Measurements from ENCODE around the gene CPEB4. TPM values are rescaled to one million over a fixed set of nuclear protein-coding genes. Genes with fewer than 3 reads are reported as not detected.

Gene CPEB4
- total RNA-seq, 1 experiment from 2014 or later = 86.7 TPM

DNA sequence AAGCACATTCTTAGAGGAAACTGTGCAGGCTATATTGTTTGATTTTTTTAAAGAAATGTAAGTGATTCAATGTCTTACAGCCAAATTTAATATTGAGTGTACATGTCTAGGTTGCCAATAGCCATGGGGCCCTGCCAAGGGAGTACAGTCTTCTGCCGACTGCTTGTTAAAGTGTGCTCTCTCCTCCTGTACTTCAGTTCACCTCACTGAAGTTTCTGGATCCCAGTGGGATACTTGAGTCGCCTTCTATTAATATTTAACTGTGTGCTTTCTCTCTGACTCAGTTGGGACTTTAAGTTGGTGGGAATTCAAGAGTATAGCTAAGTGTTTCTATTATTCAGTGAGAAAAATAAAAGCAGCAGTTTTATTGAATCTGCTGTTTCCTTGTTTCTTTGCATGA, 56.4 kb downstream of the CPEB4 start:
- H3K4me1 Mint-ChIP-seq (ENCODE audit: insufficient read depth, unreplicated experiment) = peaks cover 5% of the 10 kb centered on the region
- POLR2A ChIA-PET = interaction anchor here (3.1 kb wide), 1 partner anchor 19 kb away, joined by 17 read pairs; no protein-coding TSS in a partner anchor
- no peaks in the 10 kb centered on the region for H3K9me3 Mint-ChIP-seq (ENCODE audit: unreplicated experiment)
- TF ChIP-seq, protein P1, sequence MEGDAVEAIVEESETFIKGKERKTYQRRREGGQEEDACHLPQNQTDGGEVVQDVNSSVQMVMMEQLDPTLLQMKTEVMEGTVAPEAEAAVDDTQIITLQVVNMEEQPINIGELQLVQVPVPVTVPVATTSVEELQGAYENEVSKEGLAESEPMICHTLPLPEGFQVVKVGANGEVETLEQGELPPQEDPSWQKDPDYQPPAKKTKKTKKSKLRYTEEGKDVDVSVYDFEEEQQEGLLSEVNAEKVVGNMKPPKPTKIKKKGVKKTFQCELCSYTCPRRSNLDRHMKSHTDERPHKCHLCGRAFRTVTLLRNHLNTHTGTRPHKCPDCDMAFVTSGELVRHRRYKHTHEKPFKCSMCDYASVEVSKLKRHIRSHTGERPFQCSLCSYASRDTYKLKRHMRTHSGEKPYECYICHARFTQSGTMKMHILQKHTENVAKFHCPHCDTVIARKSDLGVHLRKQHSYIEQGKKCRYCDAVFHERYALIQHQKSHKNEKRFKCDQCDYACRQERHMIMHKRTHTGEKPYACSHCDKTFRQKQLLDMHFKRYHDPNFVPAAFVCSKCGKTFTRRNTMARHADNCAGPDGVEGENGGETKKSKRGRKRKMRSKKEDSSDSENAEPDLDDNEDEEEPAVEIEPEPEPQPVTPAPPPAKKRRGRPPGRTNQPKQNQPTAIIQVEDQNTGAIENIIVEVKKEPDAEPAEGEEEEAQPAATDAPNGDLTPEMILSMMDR (IDR thresholded peaks at IDR 0.05; ENCODE audit: unreplicated experiment) = no peak
- H3K4me3 Mint-ChIP-seq (ENCODE audit: unreplicated experiment) = no peak overlapping the region
- peaks cover 76% of the 10 kb centered on the region for H3K36me3 Mint-ChIP-seq (ENCODE audit: insufficient read depth, unreplicated experiment)
- CTCF ChIA-PET = no interaction called here
- H3K27ac Mint-ChIP-seq (ENCODE audit: low read depth, unreplicated experiment) = no peak overlapping the region
- DNase-seq (ENCODE audit: unreplicated experiment) = no peak
- intact Hi-C loops (cut with micrococcal nuclease) = no loop called here
- no TSS peak for BruUV-seq (replicated peaks)
- H3K27me3 Mint-ChIP-seq (ENCODE audit: insufficient read depth, unreplicated experiment) = no peaks in the 10 kb centered on the region

DNA sequence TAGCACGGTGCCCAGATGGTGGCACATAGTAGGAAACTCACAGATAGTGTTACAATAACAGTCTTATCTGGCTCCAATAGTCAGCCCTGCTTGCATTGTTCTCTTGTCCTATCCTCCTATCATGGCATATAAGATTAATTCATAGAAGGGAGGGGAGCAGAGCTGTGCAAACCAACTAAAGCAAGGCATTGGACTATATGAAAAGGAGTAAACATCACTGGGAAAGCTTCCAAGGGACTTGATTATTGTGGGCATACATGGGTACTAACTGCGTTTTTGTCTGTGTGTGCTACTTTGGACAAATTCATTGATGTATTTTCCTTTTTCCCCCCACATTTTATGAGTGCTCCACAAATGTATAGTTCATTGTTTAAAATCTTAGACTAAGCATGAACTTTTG, 57.0 kb downstream of the CPEB4 start:
- BruUV-seq (replicated peaks) = no TSS peak
- CTCF ChIA-PET = no interaction called here
- H3K27me3 Mint-ChIP-seq (ENCODE audit: insufficient read depth, unreplicated experiment) = no peaks in the 10 kb centered on the region
- intact Hi-C loops (cut with micrococcal nuclease) = no loop called here
- H3K9me3 Mint-ChIP-seq (ENCODE audit: unreplicated experiment) = no peaks in the 10 kb centered on the region
- no peak overlapping the region for H3K4me3 Mint-ChIP-seq (ENCODE audit: unreplicated experiment)
- H3K27ac Mint-ChIP-seq (ENCODE audit: low read depth, unreplicated experiment) = no peak overlapping the region
- POLR2A ChIA-PET = interaction anchor here (3.1 kb wide), 1 partner anchor 18 kb away, joined by 17 read pairs; no protein-coding TSS in a partner anchor
- peaks cover 76% of the 10 kb centered on the region for H3K36me3 Mint-ChIP-seq (ENCODE audit: insufficient read depth, unreplicated experiment)
- no peak for DNase-seq (ENCODE audit: unreplicated experiment)
- H3K4me1 Mint-ChIP-seq (ENCODE audit: insufficient read depth, unreplicated experiment) = peaks cover 5% of the 10 kb centered on the region
- TF ChIP-seq, protein P1 (IDR thresholded peaks at IDR 0.05; ENCODE audit: unreplicated experiment) = no peak

DNA sequence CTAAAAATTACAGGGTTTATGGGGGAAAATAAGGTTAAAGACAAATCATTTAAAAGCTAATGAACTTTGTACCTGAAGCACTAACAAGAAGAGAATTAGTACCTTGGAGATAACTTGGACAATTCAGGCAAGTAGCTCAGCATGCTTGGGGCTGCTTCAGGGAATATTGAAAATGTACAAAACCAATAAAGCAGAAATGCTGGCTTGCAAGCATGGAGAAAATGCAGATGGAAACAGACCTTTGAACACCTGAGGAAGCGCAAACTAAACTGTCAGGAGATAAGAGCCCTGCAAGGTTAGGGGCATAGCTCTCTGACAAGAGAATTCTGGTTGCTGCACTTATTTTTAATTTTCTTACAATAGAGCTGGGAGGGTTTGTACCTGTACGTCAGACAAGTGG, 58.2 kb downstream of the CPEB4 start:
- ChIA-PET POLR2A (interaction anchor here (0.6 to 1.7 kb wide), 6 partner anchors 8 to 1026 kb away, joined by 3 to 5 read pairs (median 4); partner anchors contain the start of gene BNIP1), CTCF (interaction anchor here (0.6 to 1.3 kb wide), 5 partner anchors 8 to 328 kb away, joined by 3 to 5 read pairs (median 3); no protein-coding TSS in a partner anchor)
- no peaks in the 10 kb centered on the region for H3K9me3 Mint-ChIP-seq (ENCODE audit: unreplicated experiment)
- H3K4me3 Mint-ChIP-seq (ENCODE audit: unreplicated experiment) = no peak overlapping the region
- intact Hi-C loops (cut with micrococcal nuclease) = no loop called here
- no peak for DNase-seq (ENCODE audit: unreplicated experiment)
- H3K4me1 Mint-ChIP-seq (ENCODE audit: insufficient read depth, unreplicated experiment) = peaks cover 5% of the 10 kb centered on the region
- peaks cover 81% of the 10 kb centered on the region for H3K36me3 Mint-ChIP-seq (ENCODE audit: insufficient read depth, unreplicated experiment)
- no TSS peak for BruUV-seq (replicated peaks)
- no peaks in the 10 kb centered on the region for H3K27me3 Mint-ChIP-seq (ENCODE audit: insufficient read depth, unreplicated experiment)
- TF ChIP-seq, protein P1 (IDR thresholded peaks at IDR 0.05; ENCODE audit: unreplicated experiment) = no peak
- H3K27ac Mint-ChIP-seq (ENCODE audit: low read depth, unreplicated experiment) = no peak overlapping the region

DNA sequence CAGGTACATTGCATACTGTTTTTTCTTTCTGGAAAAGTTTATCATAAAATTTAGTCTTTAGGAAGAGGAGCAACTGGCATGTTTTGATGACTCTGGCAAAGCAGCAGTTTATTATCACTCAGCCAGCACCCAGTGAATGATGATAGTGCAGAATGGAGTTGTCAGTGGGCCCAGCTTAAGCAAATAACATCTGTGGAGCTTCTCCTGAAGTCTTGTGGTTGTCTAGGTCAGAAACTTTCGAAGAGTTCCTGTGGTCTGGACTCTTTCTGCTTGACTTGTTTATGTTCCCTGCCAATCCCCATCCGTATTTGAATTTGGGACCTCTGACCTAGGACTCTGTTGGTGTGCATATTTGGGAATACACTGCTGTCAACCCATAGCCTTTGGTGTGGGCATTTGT, 62.7 kb downstream of the CPEB4 start:
- Mint-ChIP-seq H3K27ac (ENCODE audit: low read depth, unreplicated experiment) (no peak overlapping the region), H3K36me3 (ENCODE audit: insufficient read depth, unreplicated experiment) (peaks cover 97% of the 10 kb centered on the region), H3K4me3 (ENCODE audit: unreplicated experiment) (no peak overlapping the region), H3K27me3 (ENCODE audit: insufficient read depth, unreplicated experiment) (no peaks in the 10 kb centered on the region), H3K4me1 (ENCODE audit: insufficient read depth, unreplicated experiment) (no peaks in the 10 kb centered on the region), H3K9me3 (ENCODE audit: unreplicated experiment) (no peaks in the 10 kb centered on the region)
- BruUV-seq (replicated peaks) = no TSS peak
- ChIA-PET CTCF (interaction anchor here (1.1 kb wide), 1 partner anchor 22 kb away, joined by 4 read pairs; no protein-coding TSS in a partner anchor), POLR2A (interaction anchor here (0.5 to 3.0 kb wide), 3 partner anchors 12 to 598 kb away, joined by 3 to 16 read pairs (median 6); no protein-coding TSS in a partner anchor)
- intact Hi-C loops (cut with micrococcal nuclease) = no loop called here
- no peak for DNase-seq (ENCODE audit: unreplicated experiment)
- TF ChIP-seq, protein P1 (IDR thresholded peaks at IDR 0.05; ENCODE audit: unreplicated experiment) = no peak

Measured in MCF 10A (cell line).